GM19438 (cell line): ENCODE measurements around the gene CELSR1.

Experiments used
- ATAC-seq: cut with Tn5 transposase; IDR thresholded peaks from one replicate; pipeline ENCODE4 v1.9.1; 2021; ENCODE audit warnings: low read depth; ENCODE audit not compliant: unreplicated experiment

The CELSR1 gene

GRCh38 chr22:46576556-46577367 is 39.3 kb upstream of the CELSR1 start:
- ATAC-seq: no peak

GRCh38 chr22:46575911-46576555 is 38.6 kb upstream of the CELSR1 start:
- no peak for ATAC-seq

GRCh38 chr22:46574993-46575910 is 37.8 kb upstream of the CELSR1 start:
- no peak for ATAC-seq

GRCh38 chr22:46574438-46574992 is 37.1 kb upstream of the CELSR1 start:
- ATAC-seq: no peak

- no peak for ATAC-seq
Measured at GRCh38 chr22:46573781-46574437, 36.5 kb upstream of the CELSR1 start.

GRCh38 chr22:46572911-46573780 is 35.7 kb upstream of the CELSR1 start:
- no peak for ATAC-seq

- no peak for ATAC-seq
Measured at GRCh38 chr22:46571642-46572250, 34.3 kb upstream of the CELSR1 start.

GRCh38 chr22:46569848-46570695 is 32.7 kb upstream of the CELSR1 start:
- no peak for ATAC-seq

GRCh38 chr22:46569055-46569847 is 31.8 kb upstream of the CELSR1 start:
- no peak for ATAC-seq

- no peak for ATAC-seq
Measured at GRCh38 chr22:46568102-46568809, 30.8 kb upstream of the CELSR1 start.

- no peak for ATAC-seq
Measured at GRCh38 chr22:46567471-46567870, 30.1 kb upstream of the CELSR1 start.

- ATAC-seq: no peak
Measured at GRCh38 chr22:46564084-46564714, 26.8 kb upstream of the CELSR1 start.

GRCh38 chr22:46563381-46564083 is 26.1 kb upstream of the CELSR1 start:
- no peak for ATAC-seq

- ATAC-seq: no peak
Measured at GRCh38 chr22:46561435-46561905, 24.1 kb upstream of the CELSR1 start.

- no peak for ATAC-seq
Measured at GRCh38 chr22:46560696-46561295, 23.4 kb upstream of the CELSR1 start.
